ENCODE measurements around the gene NBEA.
A peak's percentile ranks its signal among the peaks of the same experiment; 100 is the strongest.

NBEA gene

DNA sequence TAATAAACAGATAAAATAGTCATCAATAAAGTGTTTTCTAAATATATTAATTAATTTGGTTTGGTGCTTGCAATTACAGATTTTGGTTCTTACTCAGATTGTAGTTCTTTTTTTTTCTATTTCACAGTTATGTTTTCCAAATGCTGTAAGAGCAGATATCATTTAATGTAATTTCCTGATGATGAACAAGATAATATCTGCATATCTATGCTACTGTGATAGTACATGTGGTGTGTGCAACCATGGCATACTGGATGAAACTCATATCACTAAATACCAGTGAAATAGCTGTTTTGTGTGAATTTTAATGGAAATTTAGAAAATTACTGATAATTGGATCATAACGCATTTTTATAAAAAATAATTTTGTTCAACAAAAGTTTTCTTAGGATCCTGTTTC, 623.2 kb downstream of the NBEA start:
- DNase-seq (ENCODE audit: low read depth): no peak
- TF ChIP-seq, protein P1, sequence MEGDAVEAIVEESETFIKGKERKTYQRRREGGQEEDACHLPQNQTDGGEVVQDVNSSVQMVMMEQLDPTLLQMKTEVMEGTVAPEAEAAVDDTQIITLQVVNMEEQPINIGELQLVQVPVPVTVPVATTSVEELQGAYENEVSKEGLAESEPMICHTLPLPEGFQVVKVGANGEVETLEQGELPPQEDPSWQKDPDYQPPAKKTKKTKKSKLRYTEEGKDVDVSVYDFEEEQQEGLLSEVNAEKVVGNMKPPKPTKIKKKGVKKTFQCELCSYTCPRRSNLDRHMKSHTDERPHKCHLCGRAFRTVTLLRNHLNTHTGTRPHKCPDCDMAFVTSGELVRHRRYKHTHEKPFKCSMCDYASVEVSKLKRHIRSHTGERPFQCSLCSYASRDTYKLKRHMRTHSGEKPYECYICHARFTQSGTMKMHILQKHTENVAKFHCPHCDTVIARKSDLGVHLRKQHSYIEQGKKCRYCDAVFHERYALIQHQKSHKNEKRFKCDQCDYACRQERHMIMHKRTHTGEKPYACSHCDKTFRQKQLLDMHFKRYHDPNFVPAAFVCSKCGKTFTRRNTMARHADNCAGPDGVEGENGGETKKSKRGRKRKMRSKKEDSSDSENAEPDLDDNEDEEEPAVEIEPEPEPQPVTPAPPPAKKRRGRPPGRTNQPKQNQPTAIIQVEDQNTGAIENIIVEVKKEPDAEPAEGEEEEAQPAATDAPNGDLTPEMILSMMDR (conservative IDR thresholded peaks at IDR 0.05; ENCODE audit: low read length): no peak
- H3K4me3 ChIP-seq (ENCODE audit: low read length): no peak overlapping the region

- H3K4me3 ChIP-seq (ENCODE audit: low read length): no peak overlapping the region
- TF ChIP-seq, protein P1 (conservative IDR thresholded peaks at IDR 0.05; ENCODE audit: low read length): no peak
- peak; percentile 6 for DNase-seq (ENCODE audit: low read depth)
These were observed 624.3 kb downstream of the NBEA start for GRCh38 chr13:35566340-35566739.

DNA sequence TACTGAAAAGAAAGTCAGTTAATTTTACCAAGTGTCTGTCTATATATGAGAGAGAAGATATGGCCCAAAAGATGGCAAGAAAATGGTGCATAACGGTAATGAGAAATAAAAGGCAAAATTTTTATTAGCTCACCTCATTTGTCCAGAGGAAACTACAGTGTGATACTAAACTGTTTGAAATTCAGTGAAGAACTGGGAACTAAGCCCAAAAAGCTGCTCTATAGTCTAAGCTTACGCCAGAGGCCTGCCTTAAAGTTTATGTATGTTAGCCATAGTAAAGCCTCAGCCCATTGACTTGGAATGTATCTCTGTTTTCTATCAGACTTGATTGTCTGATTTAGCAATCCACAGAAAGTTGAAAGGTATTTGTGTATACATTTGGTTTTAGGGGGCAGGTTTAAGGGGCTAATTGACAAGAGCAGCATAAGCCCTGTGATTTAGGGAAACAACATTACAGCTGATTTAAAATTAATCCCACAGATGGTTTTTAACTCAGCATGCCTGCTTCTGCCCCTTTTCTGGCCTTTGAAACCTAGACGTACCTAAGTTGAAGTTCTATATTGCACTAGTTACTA, 625.4 kb downstream of the NBEA start:
- TF ChIP-seq, protein P1 (conservative IDR thresholded peaks at IDR 0.05; ENCODE audit: low read length): no peak
- H3K4me3 ChIP-seq (ENCODE audit: low read length): no peak overlapping the region
- DNase-seq (ENCODE audit: low read depth): no peak

DNA sequence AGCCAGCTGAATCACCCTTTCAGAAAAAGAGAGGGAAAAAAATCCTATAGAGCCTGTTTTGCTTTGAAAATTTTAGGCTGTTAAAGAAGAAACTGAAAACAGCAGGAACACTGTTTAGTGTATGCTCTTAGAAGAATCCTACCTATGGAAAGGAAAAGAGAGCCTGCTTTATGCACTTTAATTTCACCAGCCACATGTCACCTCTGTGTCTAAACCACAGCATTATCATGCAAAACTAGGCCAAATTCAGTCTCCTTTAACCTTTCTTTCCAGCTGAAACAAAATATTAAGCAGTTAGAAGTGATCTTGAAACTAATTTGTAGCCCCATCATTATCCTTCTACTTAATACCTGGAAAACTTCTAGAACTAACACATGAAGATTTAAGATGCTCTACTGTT, 631.6 kb downstream of the NBEA start:
- H3K4me3 ChIP-seq (ENCODE audit: low read length): no peak overlapping the region
- TF ChIP-seq, protein P1 (conservative IDR thresholded peaks at IDR 0.05; ENCODE audit: low read length): no peak
- no peak for DNase-seq (ENCODE audit: low read depth)

DNA sequence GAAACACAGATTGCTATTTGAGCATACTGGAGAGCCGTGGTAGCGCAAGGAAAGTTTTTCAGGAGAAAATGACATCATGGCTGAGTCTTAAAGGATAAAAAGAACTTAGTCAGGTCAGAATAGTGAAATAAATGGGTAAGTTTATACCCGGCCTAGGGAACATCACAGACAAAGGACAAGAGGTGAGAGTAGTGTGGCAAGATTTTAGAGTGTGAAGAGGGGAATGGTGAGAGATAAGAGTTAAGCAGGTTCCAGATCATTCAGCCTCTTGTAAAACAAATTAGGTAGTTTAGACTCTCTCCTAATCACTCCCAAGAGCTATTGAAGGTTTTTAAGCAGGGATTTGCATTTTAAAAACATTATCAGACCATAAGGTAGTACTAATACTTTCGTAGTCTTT, 650.4 kb downstream of the NBEA start:
- TF ChIP-seq, protein P1 (conservative IDR thresholded peaks at IDR 0.05; ENCODE audit: low read length): no peak
- no peak overlapping the region for H3K4me3 ChIP-seq (ENCODE audit: low read length)
- DNase-seq (ENCODE audit: low read depth): no peak

DNA sequence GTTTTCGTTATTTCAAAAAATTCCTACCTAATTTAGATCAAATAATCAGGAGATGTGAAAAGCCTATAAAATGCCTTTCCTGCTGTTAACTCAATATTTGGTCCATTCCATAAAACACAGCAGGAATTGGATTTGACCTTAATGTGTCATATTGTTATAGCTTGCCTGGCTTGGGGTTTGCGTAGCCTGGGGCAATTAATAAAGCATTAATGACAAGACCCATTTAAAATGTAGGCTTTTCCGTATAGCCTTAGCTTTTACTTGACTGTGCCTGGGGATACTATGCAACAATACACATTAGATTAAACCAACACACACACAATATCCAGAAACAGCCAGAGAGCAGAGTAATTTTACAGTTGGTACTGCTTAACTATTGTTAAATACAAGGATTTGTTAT, 651.6 kb downstream of the NBEA start:
- no peak for DNase-seq (ENCODE audit: low read depth)
- TF ChIP-seq, protein P1 (conservative IDR thresholded peaks at IDR 0.05; ENCODE audit: low read length): no peak
- H3K4me3 ChIP-seq (ENCODE audit: low read length): no peak overlapping the region

- no peak for DNase-seq (ENCODE audit: low read depth)
- H3K4me3 ChIP-seq (ENCODE audit: low read length): no peak overlapping the region
- TF ChIP-seq, protein P1 (conservative IDR thresholded peaks at IDR 0.05; ENCODE audit: low read length): no peak
These were observed 652.0 kb downstream of the NBEA start for GRCh38 chr13:35594096-35594495.
